ENCODE results near the gene TSR3.

TSR3 gene

GRCh38 chr16:1350691-1351090 lies 987 bp downstream of the TSR3 start:
- DNase-seq: no peak

- no peak for DNase-seq
Measured at GRCh38 chr16:1349951-1350350, 1.7 kb downstream of the TSR3 start.

- DNase-seq: no peak
Measured at GRCh38 chr16:1349351-1349750, 2.3 kb downstream of the TSR3 start.

DNA sequence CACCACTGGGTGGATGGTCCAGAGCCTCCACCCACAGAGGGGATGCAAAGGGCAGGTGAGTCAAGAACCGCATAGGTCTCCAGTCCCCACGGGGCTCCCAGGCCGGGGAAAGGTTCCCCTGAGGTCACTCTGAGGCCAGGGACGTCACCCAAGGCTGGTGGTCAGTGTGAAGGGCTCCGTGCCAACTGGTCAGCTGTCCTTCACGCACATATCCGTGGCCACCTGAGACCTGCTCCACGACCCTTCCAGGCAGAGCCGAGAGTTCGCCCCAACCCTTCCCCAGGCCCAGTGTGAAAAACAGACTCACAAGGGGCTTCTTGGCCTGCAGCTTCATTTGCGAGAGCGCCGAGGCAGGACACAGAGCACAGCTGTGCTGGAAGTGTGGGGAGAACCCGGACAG lies 2.8 kb downstream of the TSR3 start:
- DNase-seq: no peak

- no peak for DNase-seq
Measured at GRCh38 chr16:1348441-1348840, 3.2 kb downstream of the TSR3 start.

DNA sequence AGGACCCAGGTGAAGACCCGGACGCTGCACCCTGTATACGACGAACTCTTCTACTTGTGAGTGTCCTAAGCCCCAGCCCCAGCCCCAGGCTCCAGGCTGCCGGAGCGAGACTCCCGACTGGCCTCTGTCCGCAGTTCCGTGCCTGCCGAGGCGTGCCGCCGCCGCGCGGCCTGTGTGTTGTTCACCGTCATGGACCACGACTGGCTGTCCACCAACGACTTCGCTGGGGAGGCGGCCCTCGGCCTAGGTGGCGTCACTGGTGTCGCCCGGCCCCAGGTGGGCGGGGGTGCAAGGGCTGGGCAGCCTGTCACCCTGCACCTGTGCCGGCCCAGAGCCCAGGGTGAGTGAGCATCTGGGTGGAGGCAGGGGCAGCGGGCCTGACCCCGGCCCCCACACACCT lies 3.7 kb downstream of the TSR3 start:
- no peak for DNase-seq

- DNase-seq: no peak
Measured at GRCh38 chr16:1347286-1347855, 4.3 kb downstream of the TSR3 start.

DNA sequence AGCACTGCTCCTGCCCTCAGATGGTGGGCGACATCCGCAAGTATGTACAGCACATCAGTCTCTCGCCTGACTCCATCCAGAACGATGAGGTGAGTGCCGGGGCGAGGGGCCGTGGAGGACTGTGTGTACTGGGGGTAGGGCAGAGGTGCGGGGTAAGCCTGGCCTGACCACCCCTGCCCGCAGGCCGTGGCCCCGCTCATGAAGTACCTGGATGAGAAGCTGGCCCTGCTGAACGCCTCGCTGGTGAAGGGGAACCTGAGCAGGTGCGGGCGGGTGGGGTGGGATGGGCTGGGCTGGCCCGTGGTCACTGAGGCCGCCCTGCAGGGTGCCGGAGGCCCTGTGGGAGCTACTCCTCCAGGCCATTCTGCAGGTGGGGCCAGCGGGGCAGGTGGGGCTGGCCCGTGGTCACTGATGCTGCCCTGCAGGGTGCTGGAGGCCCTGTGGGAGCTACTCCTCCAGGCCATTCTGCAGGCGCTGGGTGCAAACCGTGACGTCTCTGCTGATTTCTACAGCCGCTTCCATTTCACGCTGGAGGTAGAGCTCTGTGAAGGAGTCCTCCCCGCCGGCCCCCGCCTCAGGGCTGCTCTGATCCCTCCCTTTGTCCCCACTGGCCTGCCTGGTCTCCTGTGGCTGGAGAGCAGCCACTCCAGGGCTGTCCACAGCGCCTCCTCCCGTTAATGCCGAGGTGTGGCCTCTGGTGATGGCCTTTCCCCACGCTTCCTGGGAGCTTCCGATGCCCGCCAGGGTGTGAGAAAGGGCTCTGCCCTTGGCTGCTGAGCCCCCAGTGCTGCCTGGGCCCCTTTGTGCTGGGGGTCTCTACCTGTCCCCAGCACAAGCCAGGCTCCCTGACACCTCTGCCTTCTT lies 5.0 kb downstream of the TSR3 start:
- no peak for DNase-seq

DNA sequence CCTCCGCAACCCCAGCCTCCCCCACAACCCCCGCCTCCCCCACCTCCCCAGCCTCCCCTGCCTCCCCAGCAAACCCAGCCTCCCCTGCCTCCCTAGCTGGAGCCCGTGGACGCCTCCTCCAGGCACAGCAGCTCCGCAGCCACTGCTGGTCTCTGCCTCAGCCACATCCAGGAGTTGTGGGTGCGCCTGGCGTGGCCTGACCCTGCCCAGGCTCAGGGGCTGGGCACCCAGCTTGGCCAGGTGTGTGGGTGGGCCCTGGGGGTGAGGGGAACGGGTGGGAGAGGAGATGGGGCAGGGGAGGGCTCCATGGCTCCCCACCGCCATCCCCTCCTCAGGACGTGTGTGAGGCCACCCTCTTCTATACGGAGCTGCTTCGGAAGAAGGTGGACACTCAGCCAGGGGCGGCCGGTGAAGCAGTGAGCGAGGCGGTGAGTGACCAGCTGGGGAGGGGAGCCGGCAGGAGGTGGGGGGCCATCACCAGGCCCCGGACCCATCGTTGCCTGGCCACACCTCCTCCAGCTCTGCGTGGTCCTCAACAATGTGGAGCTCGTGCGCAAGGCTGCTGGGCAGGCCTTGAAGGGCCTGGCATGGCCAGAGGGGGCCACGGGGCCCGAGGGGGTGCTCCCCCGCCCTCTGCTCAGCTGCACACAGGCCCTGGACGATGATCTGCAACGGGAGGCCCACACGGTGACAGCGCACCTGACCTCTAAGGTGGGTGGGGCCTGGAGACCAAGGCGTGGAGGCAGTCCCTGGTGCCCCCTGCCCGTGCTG lies 5.8 kb downstream of the TSR3 start:
- DNase-seq: no peak

DNA sequence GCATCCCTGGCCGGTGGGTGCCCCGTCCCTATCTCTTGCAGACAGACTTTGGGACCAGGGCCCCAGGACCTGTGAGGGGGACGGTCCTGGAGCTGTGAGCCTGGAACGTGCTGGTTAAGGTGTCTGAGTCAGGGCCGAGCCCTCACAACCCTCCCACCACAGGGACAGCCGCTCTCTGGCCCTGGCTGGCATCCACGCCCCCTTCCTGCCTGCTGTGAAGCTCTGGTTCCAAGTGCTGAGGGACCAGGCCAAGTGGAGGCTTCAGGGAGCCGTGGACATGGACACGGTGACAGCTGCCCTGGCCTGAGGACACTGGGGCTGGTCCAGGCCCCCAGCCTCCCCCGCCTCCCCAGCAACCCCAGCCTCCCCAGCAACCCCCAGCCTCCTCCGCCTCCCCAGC lies 6.6 kb downstream of the TSR3 start:
- no peak for DNase-seq

DNA sequence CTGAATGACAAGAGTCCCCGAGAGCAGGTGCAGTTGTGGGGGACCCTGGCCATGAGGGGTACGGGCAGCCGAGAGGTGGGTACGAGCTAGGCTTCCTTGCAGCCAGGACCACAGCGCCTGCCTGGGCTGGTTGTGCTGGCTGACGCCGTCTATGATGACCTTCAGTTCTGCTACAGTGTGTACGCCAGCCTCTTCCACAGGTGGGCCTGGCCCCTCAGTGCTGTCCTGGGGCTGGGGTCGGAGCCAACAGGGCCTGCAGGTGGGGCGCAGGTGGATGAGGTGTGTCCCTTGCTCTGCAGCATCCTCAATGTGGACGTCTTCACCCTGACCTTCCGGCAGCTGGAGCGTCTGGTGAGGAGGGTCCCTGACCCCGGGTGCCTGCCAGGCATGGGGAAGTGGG lies 7.2 kb downstream of the TSR3 start:
- DNase-seq: no peak

GRCh38 chr16:1343428-1344242 lies 8.0 kb downstream of the TSR3 start:
- no peak for DNase-seq

GRCh38 chr16:1342526-1343427 lies 8.9 kb downstream of the TSR3 start:
- DNase-seq: peak; percentile 88

DNA sequence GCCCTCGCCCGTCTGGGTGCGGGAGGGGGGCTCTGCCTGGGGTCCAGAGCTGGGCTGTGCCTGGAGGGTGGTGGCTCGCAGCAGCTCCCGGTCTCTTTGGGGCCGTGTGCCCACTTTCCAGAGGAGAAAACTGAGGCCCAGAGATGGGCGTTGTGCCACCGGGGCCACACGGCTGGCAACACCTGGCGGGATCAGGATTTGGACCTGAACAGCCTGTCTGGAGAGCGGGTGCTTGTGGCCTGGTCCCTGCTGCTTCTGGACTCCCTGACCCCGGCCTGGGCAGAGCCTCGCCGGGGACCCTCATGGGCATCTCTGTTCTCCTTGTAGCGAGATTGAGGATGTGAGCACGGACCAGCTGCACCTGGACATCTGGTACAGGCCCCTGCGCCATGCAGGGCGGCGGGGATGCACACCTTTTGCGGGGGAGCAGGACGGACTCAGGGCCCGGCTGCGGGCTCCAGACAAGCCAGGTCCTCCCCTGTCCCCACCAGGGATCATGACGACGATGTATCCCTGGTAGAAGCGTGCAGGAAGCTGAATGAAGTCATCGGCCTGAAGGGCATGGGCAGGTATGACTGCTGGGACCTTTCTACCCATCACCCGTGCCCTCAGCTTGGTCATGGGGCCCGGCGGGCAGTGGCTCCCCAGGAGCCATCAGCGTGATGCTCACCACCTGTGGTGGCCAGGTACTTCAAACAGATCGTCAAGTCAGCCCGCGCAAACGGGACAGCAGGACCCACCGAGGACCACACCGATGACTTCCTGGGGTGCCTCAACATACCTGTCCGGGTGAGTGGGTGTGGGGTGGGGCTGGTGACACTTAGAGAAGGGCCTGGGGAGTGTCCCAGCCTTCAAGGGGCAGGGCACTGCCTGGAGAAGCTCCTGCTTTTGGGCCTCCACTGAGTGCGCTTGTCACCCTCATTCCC lies 9.9 kb downstream of the TSR3 start:
- DNase-seq: no peak

DNA sequence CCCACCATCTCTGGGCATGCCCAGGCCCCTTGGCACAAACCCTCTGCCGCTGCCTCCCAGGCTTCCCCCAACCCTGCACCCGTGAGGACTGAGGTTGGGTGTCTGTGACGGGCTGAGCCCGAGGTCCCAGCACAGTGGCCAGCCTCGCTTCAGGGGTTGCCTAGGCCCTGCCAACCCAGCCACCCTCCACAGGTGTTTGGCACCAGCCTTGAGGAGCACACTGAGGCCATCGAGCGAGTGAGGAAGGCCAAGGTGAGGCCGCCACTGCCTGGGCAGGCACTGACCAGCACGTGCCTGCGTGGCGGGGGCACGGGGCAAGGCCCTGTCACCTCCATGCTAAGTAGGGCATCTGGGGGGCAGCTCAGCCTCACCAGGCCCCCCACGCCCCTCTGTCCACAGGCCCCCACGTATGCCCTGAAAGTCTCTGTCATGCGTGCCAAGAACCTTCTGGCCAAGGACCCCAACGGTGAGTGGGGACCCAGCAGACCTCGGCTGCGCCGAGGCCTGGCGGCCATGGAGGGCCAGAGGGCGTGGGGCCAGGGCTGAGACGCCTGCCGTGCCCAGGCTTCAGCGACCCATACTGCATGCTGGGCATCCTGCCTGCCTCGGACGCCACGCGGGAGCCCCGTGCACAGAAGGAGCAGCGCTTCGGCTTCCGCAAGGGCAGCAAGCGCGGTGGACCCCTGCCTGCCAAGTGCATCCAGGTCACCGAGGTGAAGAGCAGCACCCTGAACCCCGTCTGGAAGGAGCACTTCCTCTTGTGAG lies 10.8 kb downstream of the TSR3 start:
- DNase-seq: no peak

DNA sequence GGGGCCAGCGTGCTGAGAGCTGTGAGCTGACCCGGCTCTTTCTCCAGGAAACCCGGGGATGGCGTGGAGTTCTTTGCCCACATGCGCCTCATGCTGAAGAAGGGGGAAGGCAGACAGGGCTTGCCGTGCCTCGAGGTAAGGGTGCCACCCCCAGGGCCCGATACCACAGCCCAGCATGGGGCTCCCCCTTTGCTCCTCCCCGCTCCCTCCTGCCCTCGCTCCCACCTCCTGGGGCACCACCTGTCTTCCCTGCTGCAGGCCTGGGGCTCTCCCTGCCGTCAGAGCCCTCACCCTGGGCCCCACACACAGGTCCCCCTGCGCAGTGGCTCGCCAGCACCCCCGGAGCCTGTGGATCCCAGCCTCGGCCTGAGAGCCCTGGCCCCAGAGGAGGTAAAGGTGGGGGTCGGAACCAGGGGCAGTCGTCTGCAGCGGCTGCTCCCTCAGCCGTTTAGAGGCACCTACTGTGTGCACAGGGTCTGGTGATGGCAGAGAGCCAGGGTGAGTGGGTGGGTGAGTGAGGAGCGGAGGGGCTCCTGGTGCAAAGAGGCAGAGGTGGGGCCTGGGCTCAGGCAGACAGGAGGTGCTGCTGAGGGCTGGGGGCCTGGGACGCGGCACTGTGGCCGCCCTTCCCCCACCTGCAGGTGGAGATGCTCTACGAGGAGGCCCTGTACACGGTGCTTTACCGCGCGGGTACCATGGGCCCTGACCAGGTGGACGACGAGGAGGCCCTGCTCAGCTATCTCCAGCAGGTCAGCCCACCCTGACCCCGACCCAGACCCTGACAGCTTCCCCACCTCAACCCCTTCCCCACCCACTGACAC lies 12.6 kb downstream of the TSR3 start:
- no peak for DNase-seq

GRCh38 chr16:1338119-1338730 lies 13.5 kb downstream of the TSR3 start:
- no peak for DNase-seq

DNA sequence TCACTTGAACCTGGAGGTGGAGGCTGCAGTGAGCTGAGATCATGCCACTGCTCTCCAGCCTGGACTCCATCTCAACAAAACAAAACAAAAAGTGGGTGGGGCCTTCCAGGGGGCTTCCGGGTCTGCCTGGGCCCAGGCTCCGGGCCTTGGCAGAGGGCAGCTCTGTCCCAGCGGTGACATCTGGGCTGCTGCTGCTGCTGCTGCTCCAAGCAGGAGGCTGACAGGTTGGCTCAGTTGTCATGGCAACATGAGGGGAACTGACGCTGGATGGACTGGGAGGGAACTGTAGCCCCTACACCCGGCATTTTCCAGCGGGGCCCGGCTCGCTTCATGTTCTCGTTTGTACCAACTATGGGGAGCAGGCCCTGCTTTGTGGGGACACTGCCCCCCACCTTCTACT lies 14.2 kb downstream of the TSR3 start:
- no peak for DNase-seq

DNA sequence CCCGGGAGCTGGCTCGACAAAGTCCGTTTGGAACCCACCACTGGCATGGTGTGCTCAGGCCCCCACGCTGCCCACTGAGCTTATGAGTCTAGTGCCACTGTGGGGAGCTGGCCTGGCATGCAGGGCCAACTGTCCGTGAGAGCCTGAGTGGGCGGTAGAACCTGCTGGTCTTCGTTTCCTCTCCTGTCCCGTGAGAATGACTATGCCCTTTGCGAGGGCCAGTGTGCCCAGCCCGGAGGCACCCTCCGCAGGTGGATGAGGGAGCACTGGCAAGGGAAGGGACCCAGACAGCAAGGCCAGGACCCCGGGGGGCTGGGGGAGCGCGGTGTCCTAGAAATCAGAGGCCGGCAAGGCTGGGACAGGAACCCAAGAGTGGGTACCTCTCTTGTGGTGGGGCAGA lies 15.1 kb downstream of the TSR3 start:
- DNase-seq: no peak
